GM21786 (cell line): Measurements from ENCODE around the gene ORAI2.
"Not testable (repeated sequence)": the region's sequence is repeated elsewhere in the genome, so short reads cannot be mapped to it uniquely, and the experiment has no call there.

ENCODE experiments used
- ATAC-seq: cut with Tn5 transposase; IDR thresholded peaks from one replicate; pipeline ENCODE4 v1.9.1; 2021; ENCODE audit not compliant: unreplicated experiment

Gene ORAI2

GRCh38 chr7:102468478-102469350 lies 35.3 kb downstream of the ORAI2 start:
- ATAC-seq, result no peak

- no peak for ATAC-seq
Measured at GRCh38 chr7:102469351-102469971, 36.1 kb downstream of the ORAI2 start.

DNA sequence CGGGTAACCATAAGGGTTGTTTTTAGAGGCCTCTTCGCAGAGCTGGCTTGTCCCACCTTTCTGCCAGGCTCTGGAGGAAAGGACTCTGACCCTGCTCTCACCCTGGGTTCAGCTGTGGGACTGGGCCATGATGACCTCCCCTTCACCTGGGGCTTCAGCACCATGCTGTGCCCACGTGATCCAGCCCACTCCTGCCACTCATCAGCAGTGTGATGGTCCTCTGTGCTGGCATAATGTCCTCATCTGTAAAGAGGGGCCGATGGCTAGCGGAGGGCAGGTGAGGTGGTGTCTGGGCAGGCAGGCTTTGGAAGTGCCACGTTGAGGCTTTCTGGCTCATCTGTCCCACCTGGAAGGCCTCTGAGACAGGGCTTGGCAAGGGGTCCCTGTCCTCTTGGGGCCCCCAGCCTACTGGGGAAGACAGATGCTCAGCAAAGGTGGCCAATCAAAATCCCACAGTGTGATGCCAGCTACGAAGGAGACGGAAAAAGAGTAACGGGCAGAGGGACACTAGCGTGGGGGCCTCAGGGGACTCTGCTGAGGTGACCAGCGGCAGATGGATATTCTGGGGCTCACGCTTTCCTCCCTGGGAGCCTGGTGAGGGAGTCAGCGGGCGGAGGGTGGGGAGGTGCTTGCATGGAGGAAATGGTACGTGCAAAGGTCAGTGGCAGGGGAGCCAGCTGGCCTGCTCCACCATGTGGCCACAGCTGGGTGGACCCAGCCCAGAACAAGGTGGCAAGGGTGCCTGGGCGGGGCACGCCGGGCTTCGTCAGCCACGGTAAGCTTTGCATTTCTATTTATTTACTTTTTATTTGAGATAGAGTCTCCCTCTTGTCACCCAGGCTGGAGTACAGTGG lies 36.8 kb downstream of the ORAI2 start:
- no peak for ATAC-seq

DNA sequence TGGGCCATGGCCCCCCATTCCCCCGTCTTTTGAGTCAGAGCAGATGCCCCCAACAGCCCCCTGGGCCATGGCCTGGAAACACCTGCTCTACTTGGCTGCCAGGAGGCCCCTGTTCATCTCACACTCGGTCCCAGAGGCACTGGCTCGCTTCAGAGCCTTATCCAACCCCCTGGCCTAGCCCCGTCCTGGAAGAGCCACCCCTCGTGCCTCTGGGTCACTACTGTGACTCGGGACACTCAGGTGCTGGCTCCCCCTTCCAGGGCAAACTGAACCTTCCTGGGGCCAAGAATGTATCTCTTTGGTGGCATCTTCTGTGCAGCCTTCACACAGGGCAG lies 38.4 kb downstream of the ORAI2 start:
- no peak for ATAC-seq

DNA sequence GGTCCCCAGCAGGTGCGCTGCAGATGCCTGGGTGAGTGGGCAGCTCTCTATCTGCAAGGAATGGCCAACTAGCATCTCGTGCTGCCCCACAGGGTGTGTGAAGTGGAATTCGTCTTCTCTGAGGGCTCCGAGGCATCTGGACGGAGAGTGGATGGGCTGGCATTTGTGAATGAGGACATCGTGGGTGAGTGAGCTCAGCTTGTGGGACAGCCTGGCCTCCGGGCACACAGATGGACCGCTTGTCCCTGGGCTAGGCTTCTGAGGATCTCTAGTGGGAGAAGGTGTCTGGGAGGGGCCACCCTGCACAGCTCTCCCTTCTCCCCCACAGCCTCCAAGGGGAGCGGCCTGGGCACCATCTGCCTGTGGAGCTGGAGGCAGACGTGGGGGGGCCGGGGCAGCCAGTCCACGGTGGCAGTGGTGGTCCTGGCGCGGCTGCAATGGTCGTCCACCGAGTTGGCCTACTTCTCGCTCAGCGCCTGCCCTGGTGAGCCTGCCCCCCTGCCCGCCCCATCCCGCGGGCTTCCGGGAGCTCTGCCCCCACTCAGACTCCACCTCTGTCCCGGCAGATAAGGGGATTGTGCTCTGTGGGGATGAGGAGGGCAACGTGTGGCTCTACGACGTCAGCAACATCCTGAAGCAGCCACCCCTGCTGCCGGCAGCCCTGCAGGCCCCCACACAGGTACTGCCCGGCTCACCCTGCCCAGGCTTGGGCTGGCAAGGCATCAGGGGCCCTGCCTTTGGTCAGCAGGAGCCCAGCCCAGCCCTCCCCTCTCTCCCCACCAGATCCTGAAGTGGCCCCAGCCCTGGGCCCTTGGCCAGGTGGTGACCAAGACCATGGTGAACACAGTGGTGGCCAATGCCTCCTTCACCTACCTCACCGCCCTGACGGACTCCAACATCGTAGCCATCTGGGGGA lies 39.0 kb downstream of the ORAI2 start:
- no peak for ATAC-seq

DNA sequence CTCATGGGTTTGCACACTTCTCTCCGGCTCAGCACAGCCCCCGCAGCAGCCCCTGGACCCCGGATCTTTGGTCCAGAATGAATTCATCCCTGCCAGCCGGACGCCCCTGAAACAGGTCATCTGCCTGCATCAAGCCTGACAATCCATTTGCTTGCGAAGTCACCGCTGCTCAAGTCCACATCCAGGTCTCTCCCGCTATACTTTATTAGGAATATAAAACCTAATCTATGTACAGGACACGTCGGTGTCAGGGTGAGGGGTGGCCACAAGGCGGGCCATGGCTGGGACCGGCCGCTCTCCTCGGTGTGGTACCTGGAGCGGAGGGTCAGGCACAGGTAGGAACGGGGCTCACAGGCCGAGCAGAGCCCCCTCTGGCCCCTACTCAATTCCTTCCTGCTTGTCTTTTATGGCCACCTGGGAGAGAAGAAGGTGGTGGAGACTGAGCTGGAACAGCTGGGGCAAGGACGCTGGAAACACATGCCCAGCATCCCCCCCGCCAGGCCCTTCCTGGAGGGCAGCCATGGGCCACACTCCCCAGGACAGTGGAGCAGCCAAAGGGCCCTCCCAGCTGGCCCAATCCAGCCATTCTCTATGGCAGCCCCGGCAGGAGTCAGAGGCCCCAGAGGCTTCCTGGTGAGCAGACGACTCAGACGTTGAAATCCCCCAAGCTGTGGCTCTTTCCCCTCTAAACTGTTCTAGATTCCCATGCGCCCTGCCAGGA lies 40.1 kb downstream of the ORAI2 start:
- ATAC-seq, result no peak

DNA sequence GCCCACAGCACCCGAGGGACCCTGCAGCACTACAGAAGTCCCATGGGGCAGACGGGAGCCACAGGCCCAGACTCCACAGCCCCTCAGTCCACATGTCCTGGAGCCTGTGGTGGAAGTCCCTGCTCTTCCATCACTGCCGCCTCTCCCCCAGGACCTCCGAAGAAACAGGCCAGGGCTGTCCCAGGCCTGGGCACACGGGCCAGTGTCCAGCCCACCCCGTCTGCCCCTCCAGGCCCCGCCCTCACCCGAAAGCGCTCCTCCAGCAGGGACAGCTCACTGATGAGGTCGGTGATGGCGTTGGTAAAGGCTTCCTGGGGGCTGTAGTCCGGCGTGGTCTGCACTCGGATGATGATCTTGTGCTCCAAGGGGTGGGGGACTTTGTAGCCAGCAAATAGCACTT lies 40.7 kb downstream of the ORAI2 start:
- ATAC-seq, result not testable (repeated sequence)

DNA sequence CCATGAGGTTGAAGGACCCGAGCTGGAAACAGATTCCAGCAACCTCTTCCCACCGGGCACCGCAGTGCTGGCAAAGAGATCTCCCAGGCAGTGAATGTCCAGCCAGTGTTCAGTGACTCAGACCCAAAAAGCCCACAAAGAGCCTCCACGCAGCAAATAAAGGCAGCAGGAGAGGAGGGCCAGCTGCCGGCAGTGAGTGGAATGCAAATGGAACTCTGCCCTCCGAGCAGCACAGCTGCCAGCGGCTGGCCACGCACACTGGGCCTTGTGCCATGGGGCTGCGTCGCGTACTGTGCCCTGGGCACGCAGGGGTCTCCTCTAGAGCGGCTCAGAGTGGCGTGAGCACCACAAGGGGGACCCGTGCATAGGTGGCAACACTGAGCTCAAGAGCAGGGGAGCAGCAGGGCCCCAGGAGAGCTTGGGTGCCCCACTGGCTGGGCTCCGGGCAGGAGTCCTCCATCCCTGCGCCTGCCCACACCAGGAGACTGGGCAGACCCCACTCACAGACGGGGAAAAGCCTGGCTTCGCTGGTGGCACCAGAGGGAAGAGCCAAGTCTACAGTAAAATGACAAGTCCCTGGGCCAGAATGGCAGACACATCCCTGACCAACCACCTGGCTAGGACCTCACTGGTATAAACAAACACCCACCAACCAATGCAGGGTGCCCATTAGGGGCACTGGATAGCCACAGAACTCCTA lies 41.5 kb downstream of the ORAI2 start:
- ATAC-seq, result not testable (repeated sequence)

GRCh38 chr7:102478314-102479208 lies 45.2 kb downstream of the ORAI2 start, which contains the start of gene POLR2J:
TSS of gene POLR2J (minus strand) at chr7:102478922. CDS start at chr7:102478860, 62 bp downstream.
- ATAC-seq, result peak; percentile 85

GRCh38 chr7:102479209-102479584 lies 45.8 kb downstream of the ORAI2 start:
- peak; percentile 30 for ATAC-seq

GRCh38 chr7:102479982-102480637 lies 46.7 kb downstream of the ORAI2 start:
- ATAC-seq, result not testable (repeated sequence)

DNA sequence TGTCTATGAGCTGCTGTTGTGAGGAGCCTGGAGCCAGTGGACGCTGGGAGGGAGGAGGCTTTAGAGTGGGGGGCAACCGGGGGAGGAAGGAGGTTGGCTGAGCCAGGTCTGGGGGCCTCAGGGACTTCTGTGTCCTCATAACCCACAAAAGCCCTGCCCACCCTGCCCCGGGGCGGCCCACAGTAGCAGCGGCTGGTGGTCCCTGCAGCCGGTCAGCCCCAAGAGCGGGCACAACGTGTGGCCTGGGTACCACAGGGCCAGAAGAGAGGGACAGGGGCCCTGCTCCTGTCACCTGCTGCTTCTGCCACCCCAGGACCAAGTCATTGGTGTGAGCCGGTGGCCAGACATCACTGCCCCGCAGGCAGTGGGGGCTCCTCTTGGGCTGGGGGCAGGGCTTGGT lies 48.6 kb downstream of the ORAI2 start:
- not testable (repeated sequence) for ATAC-seq

GRCh38 chr7:102484317-102484716 lies 50.9 kb downstream of the ORAI2 start:
- not testable (repeated sequence) for ATAC-seq

DNA sequence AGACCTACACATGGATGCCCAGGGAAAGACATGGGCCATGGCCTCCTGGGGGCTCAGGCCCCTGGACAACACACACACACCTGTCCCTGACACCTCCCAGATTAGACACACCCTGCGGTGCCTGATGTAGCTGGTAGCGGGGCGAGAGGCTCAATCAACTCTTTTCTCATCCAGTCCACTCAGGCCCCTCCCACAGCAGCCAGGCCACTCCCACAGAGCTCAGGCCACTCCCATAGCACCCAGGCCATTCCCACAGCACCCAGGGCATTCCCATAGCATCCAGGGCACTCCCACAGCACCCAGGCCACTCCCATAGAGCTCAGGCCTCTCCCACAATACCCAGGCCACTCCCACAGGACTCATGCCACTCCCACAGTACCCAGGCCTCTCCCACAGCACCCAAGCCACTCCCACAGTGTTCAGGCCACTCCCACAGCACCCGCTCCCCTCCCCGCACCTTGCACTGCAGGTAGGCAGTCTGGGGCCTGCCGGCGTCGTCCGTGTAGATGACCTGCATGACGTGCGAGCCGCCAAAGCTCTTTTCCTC lies 57.2 kb downstream of the ORAI2 start:
- peak; percentile 46 for ATAC-seq

DNA sequence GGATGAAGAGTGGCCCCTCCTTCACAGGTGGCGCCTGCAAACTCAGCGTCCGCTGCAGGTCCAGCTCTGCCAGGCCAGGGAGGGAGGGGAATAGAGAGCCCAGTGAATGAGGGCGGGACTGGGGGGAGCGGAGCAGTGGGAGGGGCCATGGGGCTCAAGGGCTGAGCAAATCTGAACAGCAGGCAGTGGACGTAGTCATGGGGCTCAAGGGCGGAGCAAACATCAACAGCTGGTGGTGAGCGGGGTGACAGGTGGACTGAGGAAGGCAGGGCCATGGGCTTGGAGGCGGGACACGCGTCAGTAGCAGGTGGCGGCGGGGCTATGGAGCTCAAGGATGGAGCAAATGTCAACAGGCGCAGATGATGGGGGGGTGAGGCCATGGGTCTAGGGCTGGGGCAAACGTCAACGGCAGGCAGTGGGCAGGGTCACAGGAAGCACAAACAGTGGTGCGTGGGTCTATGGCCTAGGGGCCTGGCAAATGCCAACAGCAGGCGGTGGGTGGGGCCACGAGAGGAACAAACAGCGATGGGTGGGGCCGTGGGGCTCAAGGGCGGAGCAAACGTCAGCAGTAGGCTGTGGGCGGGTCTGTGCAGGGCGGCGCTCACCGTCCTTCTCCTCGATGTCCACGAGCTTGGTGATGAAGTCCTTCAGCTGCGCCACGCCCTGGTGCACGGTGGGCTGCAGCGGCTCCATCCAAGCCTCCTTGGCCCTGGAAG lies 60.0 kb downstream of the ORAI2 start:
- ATAC-seq, result peak; percentile 43

DNA sequence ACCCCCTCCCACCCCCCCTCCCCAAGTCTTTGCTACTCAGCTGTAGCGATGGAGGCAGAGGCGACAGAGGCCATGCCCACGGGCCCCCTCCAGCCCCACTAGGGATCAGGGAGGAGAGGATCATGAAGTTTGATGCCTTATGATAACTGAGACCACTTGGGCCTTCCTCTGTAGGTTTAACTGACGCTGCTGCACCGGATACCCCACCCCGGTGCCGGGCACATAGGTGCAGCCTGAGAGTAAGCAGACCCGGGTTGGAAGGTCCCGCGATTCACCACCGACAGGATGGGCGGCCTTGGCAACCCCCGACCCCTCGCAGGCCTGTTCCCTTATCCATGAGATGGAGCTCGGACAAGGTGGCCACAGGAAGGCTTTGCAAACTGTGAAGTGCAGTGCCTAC lies 60.7 kb downstream of the ORAI2 start:
- not testable (repeated sequence) for ATAC-seq
